HepG2 (cell line): ENCODE measurements around the gene ACSL3. TPM values are rescaled to one million over a fixed set of nuclear protein-coding genes. Genes with fewer than 3 reads are reported as not detected.
A peak's percentile ranks its signal among the peaks of the same experiment; 100 is the strongest.

Source experiments
- ARID2 ChIP-seq: sonication (generic); formaldehyde crosslinking; IDR thresholded peaks from 2 replicates; pipeline ENCODE4 v1.8.1; 2022; ENCODE audit warnings: mild to moderate bottlenecking, missing genetic modification reagents, borderline replicate concordance
- BRF2 ChIP-seq: sonication (generic); formaldehyde crosslinking; IDR thresholded peaks from 2 replicates; pipeline ENCODE4 v1.8.1; 2022; ENCODE audit warnings: mild to moderate bottlenecking, missing genetic modification reagents
- FOXK1 ChIP-seq: sonication (generic); formaldehyde crosslinking; IDR thresholded peaks from 2 replicates; pipeline ENCODE4 v1.4.0; 2020; ENCODE audit warnings: low read depth, missing genetic modification reagents, borderline replicate concordance
- KDM1A ChIP-seq: IDR thresholded peaks from 2 replicates; pipeline ENCODE4 v1.6.1; 2016; ENCODE audit warnings: missing compliant biosample characterization
- NCOR1 ChIP-seq: fragments of 200-600 bp; sonication (generic); IDR thresholded peaks from 2 replicates; pipeline ENCODE4 v1.7.0; 2017; ENCODE audit warnings: antibody characterized with exemption, low read length, borderline replicate concordance
- NFIB ChIP-seq: sonication (generic); formaldehyde crosslinking; IDR thresholded peaks from 2 replicates; pipeline ENCODE4 v1.9.0; 2021; ENCODE audit warnings: missing genetic modification reagents, mild to moderate bottlenecking, borderline replicate concordance
- NONO ChIP-seq, 2 experiments: fragments of 450-650 bp in 1 of 2; sonication (generic) in 1 of 2; formaldehyde crosslinking in 1 of 2; IDR thresholded peaks in 1 of 2; conservative IDR thresholded peaks in 1 of 2; 2 replicates each; pipeline versions ENCODE4 v1.6.1 to v1.8.0; 2017 to 2022; ENCODE audit warnings: mild to moderate bottlenecking in 1 of 2, missing genetic modification reagents in 1 of 2, moderate library complexity in 1 of 2
- PRDM4 ChIP-seq: sonication (generic); formaldehyde crosslinking; IDR thresholded peaks from 2 replicates; pipeline ENCODE4 v1.9.0; 2021; ENCODE audit warnings: missing genetic modification reagents, borderline replicate concordance
- RELA ChIP-seq: sonication (generic); formaldehyde crosslinking; IDR thresholded peaks from 2 replicates; pipeline ENCODE4 v1.4.0; 2020; ENCODE audit warnings: missing genetic modification reagents
- SMAD3 ChIP-seq: sonication (generic); formaldehyde crosslinking; IDR thresholded peaks from 2 replicates; pipeline ENCODE4 v1.4.0; 2020; ENCODE audit warnings: missing genetic modification reagents
- SMYD3 ChIP-seq: sonication (generic); formaldehyde crosslinking; IDR thresholded peaks from 2 replicates; pipeline ENCODE4 v1.8.1; 2023; ENCODE audit warnings: mild to moderate bottlenecking, missing genetic modification reagents
- SP5 ChIP-seq: IDR thresholded peaks from 2 replicates; pipeline ENCODE4 v1.6.1; 2016; ENCODE audit warnings: low read depth, borderline replicate concordance
- TAF1 ChIP-seq: sonication (generic); formaldehyde crosslinking; IDR thresholded peaks from 2 replicates; pipeline ENCODE4 v1.4.0; 2020; ENCODE audit warnings: missing genetic modification reagents
- TEAD3 ChIP-seq: optimal IDR thresholded peaks from 2 replicates; pipeline ENCODE3; 2016; ENCODE audit warnings: borderline replicate concordance
- ZFP36 ChIP-seq: fragments of 150-350 bp; IDR thresholded peaks from 2 replicates; pipeline ENCODE4 v1.6.1; 2018; ENCODE audit warnings: borderline replicate concordance, low read length, low read depth; ENCODE audit not compliant: partially characterized antibody
- ZNF18 ChIP-seq: sonication (generic); formaldehyde crosslinking; IDR thresholded peaks from 2 replicates; pipeline ENCODE4 v1.8.0; 2022; ENCODE audit warnings: mild to moderate bottlenecking, missing genetic modification reagents; ENCODE audit not compliant: insufficient replicate concordance
- ZNF282 ChIP-seq: fragments of 450-650 bp; IDR thresholded peaks from 2 replicates; pipeline ENCODE4 v1.6.1; 2018; ENCODE audit not compliant: partially characterized antibody
- ZNF431 ChIP-seq: sonication (generic); formaldehyde crosslinking; IDR thresholded peaks from 2 replicates; pipeline ENCODE4 v1.9.0; 2022; ENCODE audit warnings: missing genetic modification reagents, low read depth, mild to moderate bottlenecking, borderline replicate concordance
- ZNF512B ChIP-seq: sonication (generic); formaldehyde crosslinking; IDR thresholded peaks from 2 replicates; pipeline ENCODE4 v1.5.1; 2020; ENCODE audit warnings: missing genetic modification reagents, mild to moderate bottlenecking, borderline replicate concordance
- ZNF552 ChIP-seq: sonication (generic); formaldehyde crosslinking; IDR thresholded peaks from 2 replicates; pipeline ENCODE4 v1.9.0; 2022; ENCODE audit warnings: missing genetic modification reagents, mild to moderate bottlenecking, borderline replicate concordance
- ZNF839 ChIP-seq: sonication (generic); formaldehyde crosslinking; IDR thresholded peaks from 2 replicates; pipeline ENCODE4 v1.4.0; 2020; ENCODE audit warnings: missing genetic modification reagents, mild to moderate bottlenecking, borderline replicate concordance
- polyA plus RNA-seq, 8 experiments: library from polyadenylated mRNA; depleted of rRNA in 3 of 8; stranded (reverse) in 7 of 8; unstranded in 1 of 8; fragments of >200 nt; fragmentation: Illumina TruSeq in 4 of 8; extraction: Trizol in 4 of 8; gene quantifications; 2 replicates each; pipeline versions ENCODE4 v1.2.1 to v1.2.3, GENCODE V29; 2011 to 2016; ENCODE audit warnings: low read depth in 4 of 8, missing spikeins in 1 of 8, mixed read lengths in 1 of 8; ENCODE audit not compliant: insufficient read depth in 1 of 8
- total RNA-seq, 5 experiments: library from RNA; depleted of rRNA; stranded (reverse); fragments of >200 nt; fragmentation: Illumina TruSeq; extraction: Trizol; gene quantifications; 2 replicates each; pipeline ENCODE4 v1.2.3, GENCODE V29; 2016; ENCODE audit warnings: low read depth in 1 of 5

ACSL3 gene
- total and polyA plus RNA-seq, 2 of the 13 experiments (the other 11 are each of a cell fraction or from before 2014, with no cell fraction given), result 305 to 365 TPM

- TF ChIP-seq SMAD3, result peak; percentile 87
- TF ChIP-seq ZNF552, result peak; percentile 84
- TF ChIP-seq TEAD3 (CRISPR knock-in tag), result peak; percentile 71
- no peak for TF ChIP-seq ZNF839
- no peak for TF ChIP-seq NONO (IDR thresholded peaks at IDR 0.05)
- peak; percentile 99 for TF ChIP-seq NONO (CRISPR knock-in tag; conservative IDR thresholded peaks at IDR 0.05)
- peak; percentile 87 for TF ChIP-seq SMYD3 (CRISPR knock-in tag)
- TF ChIP-seq ARID2 (CRISPR knock-in tag), result peak; percentile 98
- no peak for TF ChIP-seq ZNF282
- peak; percentile 95 for TF ChIP-seq BRF2 (CRISPR knock-in tag)
- TF ChIP-seq NCOR1, result peak; percentile 40; the same call in 1 of the 2 replicates
- no peak for TF ChIP-seq NFIB (CRISPR knock-in tag)
- no peak for TF ChIP-seq ZNF512B (CRISPR knock-in tag)
- TF ChIP-seq RELA (CRISPR knock-in tag), result peak; percentile 74; the same call in 1 of the 2 replicates
- peak; percentile 100 for TF ChIP-seq TAF1 (CRISPR knock-in tag)
- TF ChIP-seq ZNF18 (CRISPR knock-in tag), result peak; percentile 92
- no peak for TF ChIP-seq KDM1A
- TF ChIP-seq PRDM4, result 0 out of 2 replicates have a peak, but pooled peaks have one; percentile 77
- peak; percentile 87; the same call in 1 of the 2 replicates for TF ChIP-seq FOXK1 (CRISPR knock-in tag)
- peak; percentile 26; the same call in 1 of the 2 replicates for TF ChIP-seq SP5 (CRISPR knock-in tag)
- TF ChIP-seq ZFP36, result no peak
- peak; percentile 95 for TF ChIP-seq ZNF431 (CRISPR knock-in tag)
Observed at GRCh38 chr2:222860740-222861410, at the start of gene ACSL3 (continued).
